ENCODE results near the gene TMEM51.

The TMEM51 gene

GRCh38 chr1:15187175-15188129 lies 33.9 kb downstream of the TMEM51 start:
- DNase-seq = no peak

GRCh38 chr1:15188130-15188524 lies 34.6 kb downstream of the TMEM51 start:
- DNase-seq = no peak

More at GRCh38 chr1:15187175-15188129, 33.9 kb downstream of the TMEM51 start:
- in situ Hi-C loops (cut with MboI; ENCODE audit: low pct_unique_long_range_greater_than_20kb, low sequenced_read_pairs) = no loop called here

GRCh38 chr1:15188678-15189077 lies 35.1 kb downstream of the TMEM51 start:
- in situ Hi-C loops (cut with MboI; ENCODE audit: low pct_unique_long_range_greater_than_20kb, low sequenced_read_pairs) = no loop called here
- DNase-seq = no peak

More at GRCh38 chr1:15188130-15188524, 34.6 kb downstream of the TMEM51 start:
- in situ Hi-C loops (cut with MboI; ENCODE audit: low pct_unique_long_range_greater_than_20kb, low sequenced_read_pairs) = no loop called here

GRCh38 chr1:15189692-15190370 lies 36.3 kb downstream of the TMEM51 start:
- no peak for DNase-seq
- in situ Hi-C loops (cut with MboI; ENCODE audit: low pct_unique_long_range_greater_than_20kb, low sequenced_read_pairs) = no loop called here

GRCh38 chr1:15191267-15191666 lies 37.7 kb downstream of the TMEM51 start:
- DNase-seq = no peak
- in situ Hi-C loops (cut with MboI; ENCODE audit: low pct_unique_long_range_greater_than_20kb, low sequenced_read_pairs) = no loop called here

- in situ Hi-C loops (cut with MboI; ENCODE audit: low pct_unique_long_range_greater_than_20kb, low sequenced_read_pairs) = no loop called here
Measured at GRCh38 chr1:15191770-15192169, 38.2 kb downstream of the TMEM51 start.

GRCh38 chr1:15192916-15193550 lies 39.5 kb downstream of the TMEM51 start:
- in situ Hi-C loops (cut with MboI; ENCODE audit: low pct_unique_long_range_greater_than_20kb, low sequenced_read_pairs) = no loop called here
- no peak for DNase-seq

More at GRCh38 chr1:15191770-15192169, 38.2 kb downstream of the TMEM51 start:
- DNase-seq = no peak

- in situ Hi-C loops (cut with MboI; ENCODE audit: low pct_unique_long_range_greater_than_20kb, low sequenced_read_pairs) = no loop called here
- DNase-seq = no peak
Measured at GRCh38 chr1:15195420-15196052, 42.0 kb downstream of the TMEM51 start.

- in situ Hi-C loops (cut with MboI; ENCODE audit: low pct_unique_long_range_greater_than_20kb, low sequenced_read_pairs) = no loop called here
- no peak for DNase-seq
Measured at GRCh38 chr1:15196069-15196468, 42.5 kb downstream of the TMEM51 start.

- DNase-seq = no peak
- in situ Hi-C loops (cut with MboI; ENCODE audit: low pct_unique_long_range_greater_than_20kb, low sequenced_read_pairs) = no loop called here
Measured at GRCh38 chr1:15196807-15197530, 43.4 kb downstream of the TMEM51 start.

GRCh38 chr1:15197591-15198447 lies 44.3 kb downstream of the TMEM51 start:
- DNase-seq = no peak
- in situ Hi-C loops (cut with MboI; ENCODE audit: low pct_unique_long_range_greater_than_20kb, low sequenced_read_pairs) = no loop called here

- DNase-seq = no peak
- in situ Hi-C loops (cut with MboI; ENCODE audit: low pct_unique_long_range_greater_than_20kb, low sequenced_read_pairs) = no loop called here
Measured at GRCh38 chr1:15198684-15199083, 45.1 kb downstream of the TMEM51 start.

- DNase-seq = no peak
- in situ Hi-C loops (cut with MboI; ENCODE audit: low pct_unique_long_range_greater_than_20kb, low sequenced_read_pairs) = no loop called here
Measured at GRCh38 chr1:15201221-15201620, 47.7 kb downstream of the TMEM51 start.

- in situ Hi-C loops (cut with MboI; ENCODE audit: low pct_unique_long_range_greater_than_20kb, low sequenced_read_pairs) = no loop called here
- DNase-seq = no peak
Measured at GRCh38 chr1:15201849-15202551, 48.5 kb downstream of the TMEM51 start.

GRCh38 chr1:15204931-15205330 lies 51.4 kb downstream of the TMEM51 start:
- in situ Hi-C loops (cut with MboI; ENCODE audit: low pct_unique_long_range_greater_than_20kb, low sequenced_read_pairs) = no loop called here
- no peak for DNase-seq

GRCh38 chr1:15205586-15206346 lies 52.2 kb downstream of the TMEM51 start:
- no peak for DNase-seq
- in situ Hi-C loops (cut with MboI; ENCODE audit: low pct_unique_long_range_greater_than_20kb, low sequenced_read_pairs) = no loop called here

Measured in KBM-7 (cell line).